GM12874 (cell line): ENCODE results near the gene GART.

ENCODE experiments used
- TF ChIP-seq, protein P1 (sequence below): IDR thresholded peaks from 2 replicates; pipeline ENCODE4 v1.5.1; 2011; ENCODE audit warnings: low read depth, mild to moderate bottlenecking, control low read depth, low read length, moderate library complexity; ENCODE audit not compliant: insufficient read depth

The GART gene

DNA sequence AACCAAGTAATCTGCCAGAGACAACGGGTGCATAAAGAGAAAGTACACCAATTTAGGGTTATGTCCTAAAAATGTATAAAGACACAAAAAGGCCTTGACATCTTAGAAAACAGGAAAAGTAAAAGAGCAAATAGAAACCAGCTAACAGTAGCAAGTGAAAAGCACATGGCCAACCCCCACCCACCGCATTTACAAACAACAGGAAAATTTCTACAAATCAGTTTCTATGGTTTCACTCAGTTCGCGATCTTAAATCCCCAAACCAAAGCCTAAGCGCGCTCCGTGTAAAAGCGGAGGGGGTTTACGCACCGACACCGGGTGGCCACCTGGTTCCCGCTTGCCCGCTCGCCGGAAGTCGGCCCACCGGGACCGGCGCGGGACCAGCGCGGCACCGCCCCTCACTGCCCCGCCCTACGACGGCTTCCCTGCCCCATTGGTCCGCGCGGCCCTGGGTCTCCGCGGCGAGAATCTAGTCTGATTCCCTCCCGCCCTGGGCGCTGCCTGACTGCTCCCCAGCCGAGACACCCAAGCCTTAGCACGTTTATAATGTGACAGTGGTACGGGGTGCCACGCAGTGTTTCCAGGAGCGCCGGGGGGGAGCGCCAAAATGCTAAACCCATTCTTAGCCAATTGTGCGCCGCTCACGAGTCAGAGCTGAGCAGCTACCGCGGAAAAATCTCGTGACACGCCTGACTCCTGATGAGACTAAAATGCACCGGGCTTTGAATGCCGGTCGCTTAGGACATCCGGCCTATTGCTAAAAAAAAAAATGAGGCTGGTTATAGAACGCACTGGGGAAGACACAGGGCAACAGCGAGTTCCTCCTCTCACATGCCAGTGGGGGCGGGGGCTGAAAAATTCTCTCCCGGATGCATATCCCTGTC, at the start of gene GART:
Gene GART (minus strand): TSS at position 362 of the 884 bp plus-strand sequence. CDS start 2,802 bp downstream, outside the sequence.
- TF ChIP-seq, protein P1, sequence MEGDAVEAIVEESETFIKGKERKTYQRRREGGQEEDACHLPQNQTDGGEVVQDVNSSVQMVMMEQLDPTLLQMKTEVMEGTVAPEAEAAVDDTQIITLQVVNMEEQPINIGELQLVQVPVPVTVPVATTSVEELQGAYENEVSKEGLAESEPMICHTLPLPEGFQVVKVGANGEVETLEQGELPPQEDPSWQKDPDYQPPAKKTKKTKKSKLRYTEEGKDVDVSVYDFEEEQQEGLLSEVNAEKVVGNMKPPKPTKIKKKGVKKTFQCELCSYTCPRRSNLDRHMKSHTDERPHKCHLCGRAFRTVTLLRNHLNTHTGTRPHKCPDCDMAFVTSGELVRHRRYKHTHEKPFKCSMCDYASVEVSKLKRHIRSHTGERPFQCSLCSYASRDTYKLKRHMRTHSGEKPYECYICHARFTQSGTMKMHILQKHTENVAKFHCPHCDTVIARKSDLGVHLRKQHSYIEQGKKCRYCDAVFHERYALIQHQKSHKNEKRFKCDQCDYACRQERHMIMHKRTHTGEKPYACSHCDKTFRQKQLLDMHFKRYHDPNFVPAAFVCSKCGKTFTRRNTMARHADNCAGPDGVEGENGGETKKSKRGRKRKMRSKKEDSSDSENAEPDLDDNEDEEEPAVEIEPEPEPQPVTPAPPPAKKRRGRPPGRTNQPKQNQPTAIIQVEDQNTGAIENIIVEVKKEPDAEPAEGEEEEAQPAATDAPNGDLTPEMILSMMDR: no peak

DNA sequence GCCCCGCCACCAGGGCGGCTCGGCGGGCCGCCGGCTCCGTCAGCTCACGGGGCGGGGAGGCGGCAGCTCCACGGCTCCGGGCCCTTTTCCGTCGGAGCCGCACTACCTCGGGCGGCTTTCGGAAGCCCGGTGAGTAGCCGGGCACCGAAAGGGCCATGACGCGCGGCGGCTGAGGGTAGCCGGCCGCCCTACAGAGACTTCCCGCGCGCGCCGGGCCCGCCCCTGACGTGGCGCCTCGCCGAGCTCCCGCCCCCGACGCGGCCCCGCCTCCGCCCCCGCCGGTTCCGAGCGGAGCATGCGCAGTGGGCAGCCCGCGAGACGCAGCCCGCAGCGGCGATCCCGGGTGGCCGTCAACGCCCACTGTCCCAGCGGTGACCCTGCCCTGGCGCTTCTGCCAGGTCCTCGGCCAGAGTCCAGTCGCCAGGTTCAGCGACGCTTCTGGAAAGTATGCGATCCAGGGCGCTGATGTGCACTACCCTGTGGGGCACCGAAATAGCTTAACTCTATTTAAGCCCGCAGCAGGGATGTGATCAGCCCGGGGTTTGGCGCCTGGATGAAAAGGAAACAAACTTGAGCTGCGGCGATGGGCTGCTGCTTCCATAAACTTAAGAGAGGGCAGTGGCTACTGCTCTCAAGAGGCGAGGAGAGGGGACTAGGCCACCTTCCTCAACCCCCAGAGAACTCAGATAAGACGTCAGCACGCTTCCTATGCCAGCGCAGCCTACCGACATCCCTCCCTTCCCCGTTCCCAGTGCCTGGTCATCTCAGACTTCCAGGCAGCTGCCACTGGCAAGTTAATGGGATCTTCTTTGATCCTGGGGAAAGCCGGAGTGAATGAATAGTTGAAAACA, 46.8 kb upstream of the GART start, which contains the start of gene DONSON:
Gene DONSON (minus strand): TSS at position 200 of the 851 bp plus-strand sequence. CDS start 43 bp downstream, at position 157.
- TF ChIP-seq, protein P1: 0 out of 2 replicates have a peak, but pooled peaks have one; percentile 11

DNA sequence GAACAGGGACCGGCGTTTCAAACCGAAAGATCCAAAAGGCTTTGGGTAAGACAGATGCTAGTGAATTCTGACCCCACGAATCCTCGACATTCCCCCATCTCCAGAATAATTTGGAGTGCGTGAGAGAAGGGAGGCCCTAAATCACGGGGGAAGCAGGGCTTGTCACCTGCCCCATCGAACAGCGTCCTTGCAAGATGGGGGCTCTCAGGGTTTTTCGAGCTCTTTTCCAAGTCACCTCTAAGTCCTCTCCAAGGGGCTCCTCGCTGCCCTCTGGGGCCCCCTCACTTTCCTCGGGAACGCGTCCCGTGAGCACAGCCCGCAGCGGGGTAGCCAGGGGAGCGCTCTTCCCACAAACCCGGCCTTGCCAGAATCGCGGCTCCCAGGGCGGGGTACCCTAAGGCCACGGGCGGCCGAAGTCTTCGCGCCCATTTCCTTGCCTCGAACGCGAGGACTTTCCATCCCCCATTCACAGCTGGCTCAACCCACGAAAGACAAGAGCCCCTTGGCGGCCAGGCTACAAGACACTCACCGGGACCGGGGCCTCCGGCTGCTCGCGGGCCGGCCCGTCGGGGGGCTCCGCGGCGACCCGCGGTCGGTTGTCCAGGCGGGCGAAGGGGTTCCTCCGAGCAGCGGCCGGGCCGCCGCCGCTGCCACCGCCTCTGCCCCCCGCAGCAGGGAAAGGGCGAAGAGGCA, 46.0 kb upstream of the GART start:
- TF ChIP-seq, protein P1: no peak

DNA sequence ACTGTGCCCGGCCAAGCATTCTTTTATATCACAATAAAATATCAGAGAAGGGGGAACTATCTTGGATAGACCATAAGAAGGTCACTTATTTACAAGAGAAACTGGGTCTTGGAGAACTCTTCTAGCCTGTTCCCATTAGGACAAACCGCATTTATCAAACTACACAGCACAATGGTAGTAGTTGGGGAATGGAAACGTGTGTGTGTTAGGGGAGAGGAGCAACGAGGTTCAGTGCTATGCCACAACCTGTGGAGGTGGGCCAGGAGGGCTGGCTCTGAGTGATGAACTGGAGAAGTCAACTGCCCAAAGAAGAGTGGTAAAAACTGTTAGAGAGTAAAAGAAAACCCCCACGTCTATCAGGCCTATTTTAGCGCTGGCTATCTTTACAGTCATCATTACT, 45.0 kb upstream of the GART start:
- TF ChIP-seq, protein P1: no peak

DNA sequence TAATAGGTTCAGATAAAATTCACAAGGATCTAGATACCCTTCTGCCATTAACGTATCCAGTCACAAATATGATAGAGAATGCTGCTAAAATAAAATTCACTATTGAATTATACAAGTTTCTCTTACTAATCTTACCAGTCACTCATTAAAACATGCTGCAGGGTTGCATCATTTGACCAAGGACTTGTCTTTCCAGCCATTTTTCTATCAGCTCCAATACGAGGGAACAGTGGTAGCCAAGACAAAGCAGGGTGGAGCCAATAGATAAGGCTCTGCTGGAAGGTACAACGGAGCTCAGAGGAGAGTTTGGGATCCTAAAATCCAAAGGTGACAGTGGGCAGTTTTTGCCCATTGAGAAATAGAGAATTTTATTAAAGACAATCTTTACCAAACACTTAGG, 42.5 kb upstream of the GART start:
- TF ChIP-seq, protein P1: no peak

DNA sequence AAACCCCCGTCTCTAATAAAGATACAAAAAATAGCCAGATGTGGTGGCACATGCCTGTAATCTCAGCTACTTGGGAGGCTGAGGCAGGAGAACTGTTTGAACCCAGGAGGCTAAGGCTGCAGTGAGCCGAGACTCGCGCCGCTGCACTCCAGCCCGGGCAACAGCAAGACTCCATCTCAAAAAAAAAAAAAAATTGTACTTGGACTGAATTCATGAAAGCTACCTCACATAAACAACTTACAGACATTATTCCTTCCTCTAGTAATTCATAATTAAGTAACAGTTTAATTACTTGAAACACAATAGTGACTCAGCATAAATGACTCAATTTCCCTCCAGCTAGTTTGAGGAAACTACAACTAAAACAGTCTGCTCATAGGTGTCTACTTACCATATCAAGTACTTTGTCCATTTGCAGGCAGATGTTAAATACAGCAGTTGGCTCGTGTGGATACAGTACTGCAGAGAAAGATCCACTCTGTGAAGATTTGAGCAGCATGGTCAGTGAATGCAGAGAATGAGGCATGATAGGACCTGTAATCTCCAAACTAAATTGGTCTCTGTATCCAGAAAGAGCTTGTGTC, 37.1 kb upstream of the GART start:
- TF ChIP-seq, protein P1: no peak
